Stimulated activated naive CD4-positive, alpha-beta T cell (primary cell): ENCODE measurements around the gene COX10.
"Not testable (repeated sequence)": the region's sequence is repeated elsewhere in the genome, so short reads cannot be mapped to it uniquely, and the experiment has no call there.

Experiments
- DNase-seq, 6 experiments: peaks; one replicate each; lab custom pipeline; 2025; lab: John Stamatoyannopoulos, UW

COX10 gene

GRCh38 chr17:14205992-14206461, 136.7 kb downstream of the COX10 start:
- DNase-seq, result peak in 2 of 6 experiments; percentile 80 to 81

GRCh38 chr17:14206891-14207290, 137.6 kb downstream of the COX10 start:
- no peak for DNase-seq

- no peak for DNase-seq
These were observed 138.5 kb downstream of the COX10 start for GRCh38 chr17:14207791-14208190.

GRCh38 chr17:14209215-14209614, 139.9 kb downstream of the COX10 start:
- no peak for DNase-seq

GRCh38 chr17:14211246-14211645, 141.9 kb downstream of the COX10 start:
- DNase-seq, result no peak

GRCh38 chr17:14211801-14212200, 142.5 kb downstream of the COX10 start:
- DNase-seq, result peak in 5 of 6 experiments; percentile 23 to 54 (median 35)

GRCh38 chr17:14212401-14212800, 143.1 kb downstream of the COX10 start:
- no peak for DNase-seq

- DNase-seq, result no peak
These were observed 145.0 kb downstream of the COX10 start for GRCh38 chr17:14214271-14214670.

- DNase-seq, result no peak
These were observed 153.3 kb downstream of the COX10 start for GRCh38 chr17:14222611-14223010.

- DNase-seq, result no peak
These were observed 156.1 kb downstream of the COX10 start for GRCh38 chr17:14225254-14225980.

GRCh38 chr17:14227052-14227451, 157.7 kb downstream of the COX10 start:
- DNase-seq, result no peak

- no peak for DNase-seq
These were observed 159.6 kb downstream of the COX10 start for GRCh38 chr17:14228903-14229302.

- not testable (repeated sequence) for DNase-seq
These were observed 161.9 kb downstream of the COX10 start for GRCh38 chr17:14231187-14231586.

GRCh38 chr17:14235047-14235446, 165.7 kb downstream of the COX10 start:
- DNase-seq, result not testable (repeated sequence)

- not testable (repeated sequence) for DNase-seq
These were observed 166.7 kb downstream of the COX10 start for GRCh38 chr17:14236032-14236431.

- not testable (repeated sequence) for DNase-seq
These were observed 167.5 kb downstream of the COX10 start, which contains the start of gene CDRT15 for GRCh38 chr17:14236762-14237161. TSS of gene CDRT15 (minus strand) at chr17:14236862. CDS start at chr17:14236833, 29 bp downstream.

GRCh38 chr17:14239271-14239670, 170.0 kb downstream of the COX10 start:
- DNase-seq, result not testable (repeated sequence)

GRCh38 chr17:14245002-14245401, 175.7 kb downstream of the COX10 start:
- DNase-seq, result no peak

- DNase-seq, result no peak
These were observed 176.3 kb downstream of the COX10 start for GRCh38 chr17:14245629-14246028.
